Left lobe of liver (tissue), 2 donors: ENCODE measurements around the gene DNPEP. TPM values are rescaled to one million over a fixed set of nuclear protein-coding genes. Genes with fewer than 3 reads are reported as not detected.

Source experiments
- ATAC-seq: fragments of 200-7000 bp; cut with Tn5 transposase; one replicate; pipeline ENCODE4 v1.9.1; 2020; ENCODE audit warnings: mild to moderate bottlenecking, moderate library complexity
- DNase-seq: peaks from one replicate; pipeline ENCODE4 v3.0.0-alpha.2; 2020; ENCODE audit warnings: low spot score
- total RNA-seq: library from RNA; stranded (reverse); gene quantifications from one replicate; pipeline ENCODE4 v1.2.1, GENCODE V29; 2021
- donor health status: DM: no; HTN: no; CAD: no; lungs with moderate emphysema.
- donor health status: DM: no; HTN: yes; CAD: no.

DNPEP gene
- total RNA-seq, 1 donor from 2014 or later, result 37.4 TPM

- ATAC-seq (peak; percentile 93), DNase-seq (peak; percentile 86)
These were observed 18.3 kb downstream of the DNPEP start for GRCh38 chr2:219369447-219369861.

- DNase-seq (no peak), ATAC-seq (peak; percentile 40)
These were observed 19.0 kb downstream of the DNPEP start for GRCh38 chr2:219368690-219369191.

- ATAC-seq (no peak), DNase-seq (no peak)
These were observed 25.1 kb downstream of the DNPEP start for GRCh38 chr2:219362524-219363164.

GRCh38 chr2:219362072-219362471 lies 25.6 kb downstream of the DNPEP start:
- no peak for DNase-seq
- ATAC-seq, result no peak

- DNase-seq, result no peak
- peak; percentile 26 for ATAC-seq
These were observed 29.3 kb downstream of the DNPEP start for GRCh38 chr2:219358170-219359075.

GRCh38 chr2:219356834-219357233 lies 30.9 kb downstream of the DNPEP start:
- peak; percentile 25 for ATAC-seq
- no peak for DNase-seq

GRCh38 chr2:219354582-219354981 lies 33.1 kb downstream of the DNPEP start:
- no peak for DNase-seq
- ATAC-seq, result no peak

- ATAC-seq, result no peak
- no peak for DNase-seq
These were observed 34.6 kb downstream of the DNPEP start for GRCh38 chr2:219353129-219353528.

- DNase-seq, result peak; percentile 52
- ATAC-seq, result peak; percentile 86
These were observed 35.2 kb downstream of the DNPEP start for GRCh38 chr2:219352448-219353023.

- DNase-seq, result no peak
These were observed 36.9 kb downstream of the DNPEP start for GRCh38 chr2:219350710-219351221.

GRCh38 chr2:219350215-219350614 lies 37.5 kb downstream of the DNPEP start:
- no peak for DNase-seq
- no peak for ATAC-seq

More at GRCh38 chr2:219350710-219351221, 36.9 kb downstream of the DNPEP start:
- ATAC-seq, result no peak

GRCh38 chr2:219344751-219345430 lies 42.8 kb downstream of the DNPEP start:
- DNase-seq (no peak), ATAC-seq (peak; percentile 21)

- no peak for DNase-seq
- no peak for ATAC-seq
These were observed 52.3 kb downstream of the DNPEP start for GRCh38 chr2:219335373-219335786.

GRCh38 chr2:219334076-219334475 lies 53.6 kb downstream of the DNPEP start:
- ATAC-seq (no peak), DNase-seq (no peak)

- DNase-seq (no peak), ATAC-seq (no peak)
These were observed 55.2 kb downstream of the DNPEP start, which contains the start of gene RESP18 for GRCh38 chr2:219332542-219332941. RESP18 (minus strand) TSS chr2:219332744.

- DNase-seq, result no peak
These were observed 56.0 kb downstream of the DNPEP start for GRCh38 chr2:219331560-219332213.

GRCh38 chr2:219327719-219328118 lies 60.0 kb downstream of the DNPEP start:
- ATAC-seq (no peak), DNase-seq (no peak)

More at GRCh38 chr2:219331560-219332213, 56.0 kb downstream of the DNPEP start:
- peak; percentile 69 for ATAC-seq

GRCh38 chr2:219325657-219326315 lies 61.9 kb downstream of the DNPEP start:
- no peak for ATAC-seq
- DNase-seq, result no peak

- ATAC-seq, result no peak
- no peak for DNase-seq
These were observed 62.6 kb downstream of the DNPEP start for GRCh38 chr2:219325136-219325535.
